HCT116 (cell line): ENCODE data around the gene NNAT. TPM values are rescaled to one million over a fixed set of nuclear protein-coding genes. Genes with fewer than 3 reads are reported as not detected.

Source experiments
- ATAC-seq: fragments of 200-7000 bp; cut with Tn5 transposase; 2 replicates; pipeline ENCODE4 v1.9.1; 2020; ENCODE audit warnings: mild to moderate bottlenecking, moderate library complexity
- BruUV-seq: library from RNA; stranded (reverse); fragments of 400-500 nt; replicated peaks from 2 replicates; lab custom pipeline; 2021; lab: Mats Ljungman, UMichigan
- CTCF ChIA-PET: fragments of 300-600 bp; sonication (Branson Sonifier 250); formaldehyde crosslinking; loops from one replicate; lab custom pipeline; 2021; ENCODE audit warnings: antibody characterized with exemption; lab: Charles Lee
- POLR2A ChIA-PET: fragments of 300-600, 350-600 bp; sonication (Branson Sonifier 250); formaldehyde crosslinking; loops from one replicate; lab custom pipeline; 2021; ENCODE audit warnings: antibody characterized with exemption; lab: Charles Lee
- RAD21 ChIA-PET, 2 experiments: fragments of 300-600 bp; sonication (Branson Sonifier 250); formaldehyde crosslinking; loops; one replicate each; lab custom pipeline; 2023; ENCODE audit warnings: low total read pairs in 2 of 2; ENCODE audit not compliant: uncharacterized antibody in 2 of 2, unreplicated experiment in 2 of 2, low non-redundant PET in 1 of 2; lab: Charles Lee
- DNase-seq: peaks from one replicate; pipeline ENCODE4 v3.0.0-alpha.2; 2010; ENCODE audit warnings: low read depth, low spot score
- H2AFZ ChIP-seq: fragments of 200-600 bp; shearing (Covaris generic), sonication (generic); 2 replicates; pipeline ENCODE4 v1.6.1; 2017; ENCODE audit warnings: low read depth, mixed run types, mixed read lengths, antibody characterized with exemption, low read length; ENCODE audit not compliant: poor library complexity, severe bottlenecking
- H3K27ac ChIP-seq: 2 replicates; pipeline ENCODE4 v1.5.1; 2012; ENCODE audit warnings: low read depth, low read length
- H3K27me3 ChIP-seq: fragments of 200-600 bp; sonication (generic); 2 replicates; pipeline ENCODE4 v1.6.1; 2016; ENCODE audit warnings: mixed run types, low read length, mixed read lengths; ENCODE audit not compliant: insufficient read depth
- H3K36me3 ChIP-seq, 2 experiments: fragments of 200-500 bp in 1 of 2; fragments of 200-600 bp in 1 of 2; sonication (Bioruptor generic) in 1 of 2; sonication (generic) in 1 of 2; 2 replicates each; pipeline versions ENCODE4 v1.5.1 to v1.6.1; 2014 to 2016; ENCODE audit warnings: low read length in 2 of 2, inconsistent platforms in 1 of 2, mixed read lengths in 1 of 2, mixed run types in 1 of 2; ENCODE audit not compliant: insufficient read depth in 2 of 2, control insufficient read depth in 1 of 2
- H3K4me1 ChIP-seq, 2 experiments: fragments of 200-600 bp in 1 of 2; sonication (generic) in 1 of 2; 2 replicates each; pipeline versions ENCODE4 v1.5.1 to v1.6.1; 2012 to 2017; ENCODE audit warnings: low read length in 2 of 2, inconsistent platforms in 1 of 2, mild to moderate bottlenecking in 1 of 2, mixed read lengths in 1 of 2, mixed run types in 1 of 2, moderate library complexity in 1 of 2; ENCODE audit not compliant: insufficient read depth in 2 of 2, control insufficient read depth in 1 of 2
- H3K4me2 ChIP-seq: fragments of 200-600 bp; sonication (generic); 2 replicates; pipeline ENCODE4 v1.6.1; 2017; ENCODE audit warnings: mixed run types, low read length, mixed read lengths
- H3K4me3 ChIP-seq, 2 experiments: fragments of 200-600 bp in 1 of 2; sonication (generic) in 1 of 2; replicated peaks in 1 of 2; 2 replicates each; pipeline ENCODE4 v1.5.1; 2011 to 2016; ENCODE audit warnings: low read length in 2 of 2, control low read depth in 1 of 2, low read depth in 1 of 2, mild to moderate bottlenecking in 1 of 2, mixed read lengths in 1 of 2, mixed run types in 1 of 2
- H3K79me2 ChIP-seq: fragments of 200-600 bp; sonication (generic); 2 replicates; pipeline ENCODE4 v1.6.1; 2017; ENCODE audit warnings: mild to moderate bottlenecking, mixed run types, low read length, moderate library complexity, mixed read lengths; ENCODE audit not compliant: insufficient read depth
- H3K9ac ChIP-seq: fragments of 200-600 bp; sonication (generic); 2 replicates; pipeline ENCODE4 v1.6.1; 2016; ENCODE audit warnings: low read length, mixed read lengths
- H3K9me2 ChIP-seq: fragments of 200-600 bp; sonication (generic), shearing (Covaris generic); 2 replicates; pipeline ENCODE4 v1.6.1; 2017; ENCODE audit warnings: mixed run types, mild to moderate bottlenecking, moderate library complexity; ENCODE audit not compliant: insufficient read depth
- H3K9me3 ChIP-seq, 2 experiments: fragments of 200-500 bp in 1 of 2; fragments of 200-600 bp in 1 of 2; sonication (Bioruptor generic) in 1 of 2; sonication (generic) in 1 of 2; 2 replicates each; pipeline ENCODE4 v1.6.1; 2014 to 2017; ENCODE audit warnings: low read length in 2 of 2, mixed read lengths in 2 of 2, inconsistent platforms in 1 of 2, low read depth in 1 of 2, mild to moderate bottlenecking in 1 of 2, mixed run types in 1 of 2, moderate library complexity in 1 of 2; ENCODE audit not compliant: control insufficient read depth in 1 of 2, insufficient read depth in 1 of 2
- H4K20me1 ChIP-seq: fragments of 200-600 bp; sonication (generic), shearing (Covaris generic); 2 replicates; pipeline ENCODE4 v1.6.1; 2017; ENCODE audit warnings: mixed run types, mild to moderate bottlenecking, moderate library complexity; ENCODE audit not compliant: insufficient read depth
- CBX3 ChIP-seq: IDR thresholded peaks from 2 replicates; pipeline ENCODE4 v1.6.1; 2012; ENCODE audit warnings: low read depth
- EGR1 ChIP-seq: IDR thresholded peaks from 2 replicates; pipeline ENCODE4 v1.6.1; 2012; ENCODE audit warnings: low read depth
- EZH2 ChIP-seq: fragments of 200-600 bp; sonication (generic); IDR thresholded peaks from 2 replicates; pipeline ENCODE4 v1.6.1; 2017; ENCODE audit warnings: antibody characterized with exemption, mixed run types
- FOSL1 ChIP-seq: IDR thresholded peaks from 2 replicates; pipeline ENCODE4 v1.6.1; 2012; ENCODE audit warnings: low read depth
- JUND ChIP-seq: IDR thresholded peaks from 2 replicates; pipeline ENCODE4 v1.6.1; 2012
- MAX ChIP-seq: IDR thresholded peaks from 2 replicates; pipeline ENCODE4 v1.6.1; 2012
- POLR2A ChIP-seq: IDR thresholded peaks from 2 replicates; pipeline ENCODE4 v1.7.0; 2011; ENCODE audit warnings: borderline replicate concordance; ENCODE audit not compliant: insufficient read depth, insufficient read length; ENCODE audit errors: extremely low read depth
- POLR2AphosphoS5 ChIP-seq: IDR thresholded peaks from 2 replicates; pipeline ENCODE4 v1.6.1; 2011; ENCODE audit warnings: mild to moderate bottlenecking, low read depth, low read length, moderate library complexity
- SIN3A ChIP-seq: IDR thresholded peaks from 2 replicates; pipeline ENCODE4 v1.6.1; 2012; ENCODE audit warnings: low read depth
- SP1 ChIP-seq: IDR thresholded peaks from 2 replicates; pipeline ENCODE4 v1.6.1; 2012; ENCODE audit warnings: low read depth
- YY1 ChIP-seq: IDR thresholded peaks from 2 replicates; pipeline ENCODE4 v1.6.1; 2011; ENCODE audit warnings: low read length, low read depth, moderate library complexity, mild to moderate bottlenecking; ENCODE audit not compliant: insufficient replicate concordance; ENCODE audit errors: extremely low read depth
- ZBTB33 ChIP-seq: IDR thresholded peaks from 2 replicates; pipeline ENCODE4 v1.6.1; 2011; ENCODE audit warnings: mild to moderate bottlenecking, low read length, moderate library complexity; ENCODE audit not compliant: insufficient replicate concordance; ENCODE audit errors: extremely low read depth
- ZFX ChIP-seq: fragments of 450-650 bp; IDR thresholded peaks from 2 replicates; pipeline ENCODE4 v1.6.1; 2017
- intact Hi-C: fragments of 100-400 bp; cut with micrococcal nuclease; formaldehyde crosslinking; loops from 2 replicates; pipeline ENCODE4 v1.10.0; 2022
- total RNA-seq: library from RNA; stranded (reverse); gene quantifications from one replicate; pipeline ENCODE4 v1.2.1, GENCODE V29; 2021; ENCODE audit not compliant: unreplicated experiment
- TF ChIP-seq, protein P1 (sequence below): IDR thresholded peaks from 2 replicates; pipeline ENCODE4 v1.6.1; 2012

Gene NNAT
- total RNA-seq, 1 experiment from 2014 or later: not detected

GRCh38 chr20:37541326-37541725, 20.3 kb downstream of the NNAT start:
- no peaks in the 10 kb centered on the region for H3K9me3 ChIP-seq
- DNase-seq (no peak), ATAC-seq (no peak)
- no peaks in the 10 kb centered on the region for H3K9me2 ChIP-seq
- no peak overlapping the region for H3K4me2 ChIP-seq
- ChIA-PET POLR2A (no interaction called here), RAD21 (no interaction called here), CTCF (interaction anchor here (1.0 to 1.1 kb wide), 2 partner anchors 9 to 349 kb away, joined by 3 read pairs; no protein-coding TSS in a partner anchor)
- intact Hi-C loops: no loop called here
- BruUV-seq: no TSS peak
- no peaks in the 10 kb centered on the region for H3K4me1 ChIP-seq
- TF ChIP-seq POLR2A (no peak), YY1 (no peak), CBX3 (no peak), FOSL1 (no peak)
- H3K27ac ChIP-seq: no peak overlapping the region
- H3K4me3 ChIP-seq: no peak overlapping the region
- H2AFZ ChIP-seq: no peak overlapping the region
- no peaks in the 10 kb centered on the region for H3K36me3 ChIP-seq
- H3K79me2 ChIP-seq: no peaks in the 10 kb centered on the region
- no peaks in the 10 kb centered on the region for H4K20me1 ChIP-seq
- H3K9ac ChIP-seq: no peak overlapping the region
- H3K27me3 ChIP-seq: no peaks in the 10 kb centered on the region

DNA sequence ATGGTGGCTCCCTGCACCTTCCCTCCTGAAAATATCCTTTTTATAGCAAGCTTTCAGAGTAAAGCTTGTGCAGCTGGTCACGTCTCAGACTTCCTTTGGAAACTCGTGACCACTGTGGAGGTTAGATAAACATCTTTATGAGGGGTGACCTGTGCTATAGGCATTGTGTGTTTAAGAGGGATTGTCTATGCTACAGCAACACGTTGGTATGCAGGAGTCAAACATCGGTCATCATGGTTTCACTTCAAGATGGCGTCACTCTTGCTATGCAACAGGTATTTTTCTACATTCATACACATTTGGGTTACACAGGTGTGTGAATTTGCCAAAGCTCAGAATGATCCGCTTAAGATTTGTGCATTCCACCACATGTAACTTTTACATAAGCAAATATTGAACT, 21.2 kb downstream of the NNAT start:
- Histone ChIP-seq H3K9me3 (no peaks in the 10 kb centered on the region), H3K4me3 (no peak overlapping the region), H3K4me1 (no peaks in the 10 kb centered on the region), H4K20me1 (no peaks in the 10 kb centered on the region), H3K79me2 (no peaks in the 10 kb centered on the region), H3K27me3 (no peaks in the 10 kb centered on the region), H3K4me2 (no peak overlapping the region), H3K36me3 (no peaks in the 10 kb centered on the region), H2AFZ (no peak overlapping the region), H3K9ac (no peak overlapping the region), H3K9me2 (no peaks in the 10 kb centered on the region), H3K27ac (no peak overlapping the region)
- POLR2A ChIA-PET: no interaction called here
- no TSS peak for BruUV-seq
- RAD21 ChIA-PET: no interaction called here
- no peak for TF ChIP-seq MAX
- no peak for TF ChIP-seq FOSL1
- no peak for TF ChIP-seq JUND
- no peak for TF ChIP-seq ZFX
- no peak for TF ChIP-seq CBX3
- no peak for TF ChIP-seq POLR2AphosphoS5
- no peak for TF ChIP-seq SIN3A
- TF ChIP-seq ZBTB33: no peak
- no peak for TF ChIP-seq SP1
- TF ChIP-seq, protein P1, sequence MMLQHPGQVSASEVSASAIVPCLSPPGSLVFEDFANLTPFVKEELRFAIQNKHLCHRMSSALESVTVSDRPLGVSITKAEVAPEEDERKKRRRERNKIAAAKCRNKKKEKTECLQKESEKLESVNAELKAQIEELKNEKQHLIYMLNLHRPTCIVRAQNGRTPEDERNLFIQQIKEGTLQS: no peak
- TF ChIP-seq EZH2: no peak
- TF ChIP-seq EGR1: no peak
- no peak for DNase-seq
- no peak for ATAC-seq
- CTCF ChIA-PET: no interaction called here
- intact Hi-C loops: no loop called here
